Right ventricle myocardium superior (tissue), 1 donor: Measurements from ENCODE around the gene RGL1. TPM values are rescaled to one million over a fixed set of nuclear protein-coding genes. Genes with fewer than 3 reads are reported as not detected.
A peak's percentile ranks its signal among the peaks of the same experiment; 100 is the strongest.

ENCODE experiments used
- ATAC-seq: fragments of 200-7000 bp; cut with Tn5 transposase; one replicate; pipeline ENCODE4 v1.9.1; 2020; ENCODE audit warnings: mild to moderate bottlenecking; ENCODE audit not compliant: poor library complexity
- DNase-seq: peaks from one replicate; pipeline ENCODE4 v3.0.0-alpha.2; 2020
- intact Hi-C: fragments of 100-400 bp; cut with DNase I; formaldehyde crosslinking; loops from one replicate; pipeline ENCODE4 v1.11.2; 2022
- total RNA-seq: library from RNA; stranded (reverse); fragmentation: NEBNext Ultra II Directional; extraction: Animal tissue kit (Norgen Biotek cat#: 25700); gene quantifications from one replicate; pipeline ENCODE4 v1.2.1, GENCODE V29; 2021
- donor health status: DM: no; HTN: yes; CAD: no; lungs with severe emphysema.

The RGL1 gene
- total RNA-seq, 1 donor from 2014 or later = 18.4 TPM

GRCh38 chr1:183814121-183814681, 9.3 kb downstream of the RGL1 start:
- ATAC-seq (no peak), DNase-seq (no peak)
- intact Hi-C loops = loop anchor here (10.0 kb wide), 1 partner anchor 71 kb away; no protein-coding TSS in a partner anchor

- DNase-seq = no peak
- intact Hi-C loops = loop anchor here (10.0 kb wide), 1 partner anchor 69 kb away; no protein-coding TSS in a partner anchor
Measured at GRCh38 chr1:183816110-183816509, 11.2 kb downstream of the RGL1 start.

GRCh38 chr1:183817576-183818288, 12.8 kb downstream of the RGL1 start:
- ATAC-seq (no peak), DNase-seq (no peak)
- intact Hi-C loops = loop anchor here (10.0 kb wide), 1 partner anchor 67 kb away; no protein-coding TSS in a partner anchor

More at GRCh38 chr1:183816110-183816509, 11.2 kb downstream of the RGL1 start:
- no peak for ATAC-seq

GRCh38 chr1:183819059-183819458, 14.1 kb downstream of the RGL1 start:
- no peak for DNase-seq
- no peak for ATAC-seq
- intact Hi-C loops = loop anchor here (10.0 kb wide), 1 partner anchor 66 kb away; no protein-coding TSS in a partner anchor

GRCh38 chr1:183821309-183821888, 16.5 kb downstream of the RGL1 start:
- ATAC-seq (peak; percentile 26), DNase-seq (no peak)
- intact Hi-C loops = no loop called here

- DNase-seq = no peak
- intact Hi-C loops = no loop called here
- ATAC-seq = peak; percentile 65
Measured at GRCh38 chr1:183821889-183822611, 17.1 kb downstream of the RGL1 start.

- DNase-seq (no peak), ATAC-seq (no peak)
- intact Hi-C loops = no loop called here
Measured at GRCh38 chr1:183824291-183824690, 19.4 kb downstream of the RGL1 start.

GRCh38 chr1:183827801-183828200, 22.9 kb downstream of the RGL1 start:
- ATAC-seq = peak; percentile 33
- no peak for DNase-seq
- intact Hi-C loops = no loop called here

GRCh38 chr1:183830389-183830788, 25.5 kb downstream of the RGL1 start:
- intact Hi-C loops = no loop called here
- no peak for DNase-seq
- no peak for ATAC-seq

GRCh38 chr1:183831311-183831710, 26.4 kb downstream of the RGL1 start:
- intact Hi-C loops = no loop called here
- no peak for ATAC-seq

GRCh38 chr1:183832459-183832858, 27.5 kb downstream of the RGL1 start:
- intact Hi-C loops = no loop called here
- no peak for DNase-seq
- no peak for ATAC-seq

More at GRCh38 chr1:183831311-183831710, 26.4 kb downstream of the RGL1 start:
- DNase-seq = no peak

- DNase-seq (peak; percentile 56), ATAC-seq (peak; percentile 74)
- intact Hi-C loops = no loop called here
Measured at GRCh38 chr1:183834568-183834967, 29.6 kb downstream of the RGL1 start.

- ATAC-seq (no peak), DNase-seq (no peak)
- intact Hi-C loops = no loop called here
Measured at GRCh38 chr1:183836598-183836997, 31.7 kb downstream of the RGL1 start.

GRCh38 chr1:183837062-183837461, 32.1 kb downstream of the RGL1 start:
- ATAC-seq (peak; percentile 17), DNase-seq (no peak)
- intact Hi-C loops = no loop called here

GRCh38 chr1:183838221-183838620, 33.3 kb downstream of the RGL1 start:
- intact Hi-C loops = no loop called here
- ATAC-seq (no peak), DNase-seq (no peak)

- intact Hi-C loops = no loop called here
- no peak for ATAC-seq
- DNase-seq = no peak
Measured at GRCh38 chr1:183840140-183840539, 35.2 kb downstream of the RGL1 start.

- ATAC-seq (no peak), DNase-seq (no peak)
- intact Hi-C loops = no loop called here
Measured at GRCh38 chr1:183841550-183841949, 36.6 kb downstream of the RGL1 start.

- DNase-seq = peak; percentile 35
- intact Hi-C loops = no loop called here
- peak; percentile 87 for ATAC-seq
Measured at GRCh38 chr1:183841950-183842794, 37.3 kb downstream of the RGL1 start.
